Right lobe of liver (tissue), 6 donors: Measurements from ENCODE around the gene DPYD. TPM values are rescaled to one million over a fixed set of nuclear protein-coding genes. Genes with fewer than 3 reads are reported as not detected.

Experiments used
- ATAC-seq, 4 donors: fragments of 200-7000 bp; cut with Tn5 transposase; one replicate each; pipeline ENCODE4 v1.9.1; 2020; ENCODE audit warnings: mild to moderate bottlenecking in 4 of 4, moderate library complexity in 4 of 4
- DNase-seq, 3 donors: peaks; one replicate each; pipeline ENCODE4 v3.0.0-alpha.2; 2020
- H3K27ac ChIP-seq, 3 donors: fragments of 200-600 bp; one replicate each; pipeline ENCODE4 v1.8.0; 2022
- H3K27me3 ChIP-seq, 2 donors: fragments of 200-600 bp; one replicate each; pipeline ENCODE4 v1.8.0; 2022
- H3K36me3 ChIP-seq, 4 donors: fragments of 200-600 bp; sonication (generic) in 1 of 4; one replicate each; pipeline versions ENCODE4 v1.5.1 to v1.8.0; 2017 to 2022; ENCODE audit warnings: control low read depth in 1 of 4
- H3K4me1 ChIP-seq, 4 donors: fragments of 200-600 bp; sonication (generic) in 1 of 4; one replicate each; pipeline versions ENCODE4 v1.5.1 to v1.8.0; 2017 to 2022; ENCODE audit warnings: control low read depth in 1 of 4
- H3K4me3 ChIP-seq, 3 donors: fragments of 200-600 bp; one replicate each; pipeline ENCODE4 v1.8.0; 2022
- H3K9me3 ChIP-seq, 4 donors: fragments of 200-600 bp; sonication (generic) in 1 of 4; one replicate each; pipeline versions ENCODE4 v1.5.1 to v1.8.0; 2017 to 2022; ENCODE audit warnings: control low read depth in 1 of 4
- POLR2A ChIP-seq: fragments of 450-650 bp; IDR thresholded peaks from one replicate; pipeline ENCODE4 v1.6.1; 2017; ENCODE audit warnings: antibody characterized with exemption, mild to moderate bottlenecking
- WGBS: methylation state at CpG from one replicate; pipeline ENCODE4 v1.1.6; 2018; ENCODE audit warnings: low coverage, low lambda C conversion rate; ENCODE audit not compliant: insufficient coverage; ENCODE audit errors: missing lambda C conversion rate; 5-methylcytosine and 5-hydroxymethylcytosine counted together
- intact Hi-C, 2 donors: fragments of 100-400 bp; cut with DNase I; formaldehyde crosslinking; loops; one replicate each; pipeline versions ENCODE4 v1.11.2 to v1.14.1; 2022
- total RNA-seq, 6 experiments: library from RNA; depleted of rRNA in 2 of 6; stranded (reverse); fragments of >200 nt in 2 of 6; fragmentation: NEBNext Ultra II Directional in 3 of 6; extraction: Animal tissue kit (Norgen Biotek cat#: 25700) in 3 of 6; gene quantifications; one replicate each; pipeline versions ENCODE4 v1.1.0 to v1.2.4, GENCODE V29; 2016 to 2023
- TF ChIP-seq, protein P1 (sequence below), 4 donors: fragments of 200-600 bp in 3 of 4; fragments of 450-650 bp in 1 of 4; IDR thresholded peaks; one replicate each; pipeline versions ENCODE4 v1.5.1 to v1.8.0; 2016 to 2022; ENCODE audit warnings: antibody characterized with exemption in 4 of 4, mild to moderate bottlenecking in 2 of 4
- donor health status: DM: no; HTN: yes; CAD: no.
- donor health status: DM: no; HTN: no; CAD: no.
- donor health status: DM: no; HTN: no; CAD: no.
- donor health status: DM: no; HTN: yes; CAD: no.
- donor health status: DM: no; HTN: yes; CAD: no.

The DPYD gene
- total RNA-seq, 6 experiments from 2014 or later: 25.2 to 74.4 (median 40.0) TPM

DNA sequence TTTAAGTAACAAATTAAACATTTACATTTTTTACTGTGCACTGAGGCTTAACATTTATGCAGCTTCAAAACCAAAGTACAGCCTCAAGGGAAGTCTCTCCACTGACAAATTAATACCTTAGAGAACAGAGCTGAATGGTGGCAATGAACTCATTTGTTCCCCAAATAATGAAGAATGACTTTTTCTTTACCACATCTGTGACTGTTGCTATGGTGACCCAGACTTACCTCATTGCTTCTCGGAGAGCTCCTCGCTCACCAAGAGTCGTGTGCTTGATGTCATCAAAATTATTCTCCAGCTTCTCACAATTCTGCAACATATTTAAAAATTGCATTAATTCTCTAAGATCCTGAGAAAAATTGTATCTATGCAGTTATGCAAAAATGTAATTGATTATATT lies 92.9 kb downstream of the DPYD start:
- no peak overlapping the region for H3K4me3 ChIP-seq
- H3K4me1 ChIP-seq: no peaks in the 10 kb centered on the region
- no peaks in the 10 kb centered on the region for H3K9me3 ChIP-seq
- TF ChIP-seq POLR2A: no peak
- TF ChIP-seq, protein P1, sequence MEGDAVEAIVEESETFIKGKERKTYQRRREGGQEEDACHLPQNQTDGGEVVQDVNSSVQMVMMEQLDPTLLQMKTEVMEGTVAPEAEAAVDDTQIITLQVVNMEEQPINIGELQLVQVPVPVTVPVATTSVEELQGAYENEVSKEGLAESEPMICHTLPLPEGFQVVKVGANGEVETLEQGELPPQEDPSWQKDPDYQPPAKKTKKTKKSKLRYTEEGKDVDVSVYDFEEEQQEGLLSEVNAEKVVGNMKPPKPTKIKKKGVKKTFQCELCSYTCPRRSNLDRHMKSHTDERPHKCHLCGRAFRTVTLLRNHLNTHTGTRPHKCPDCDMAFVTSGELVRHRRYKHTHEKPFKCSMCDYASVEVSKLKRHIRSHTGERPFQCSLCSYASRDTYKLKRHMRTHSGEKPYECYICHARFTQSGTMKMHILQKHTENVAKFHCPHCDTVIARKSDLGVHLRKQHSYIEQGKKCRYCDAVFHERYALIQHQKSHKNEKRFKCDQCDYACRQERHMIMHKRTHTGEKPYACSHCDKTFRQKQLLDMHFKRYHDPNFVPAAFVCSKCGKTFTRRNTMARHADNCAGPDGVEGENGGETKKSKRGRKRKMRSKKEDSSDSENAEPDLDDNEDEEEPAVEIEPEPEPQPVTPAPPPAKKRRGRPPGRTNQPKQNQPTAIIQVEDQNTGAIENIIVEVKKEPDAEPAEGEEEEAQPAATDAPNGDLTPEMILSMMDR (IDR thresholded peaks at IDR 0.05): no peak
- 96% methylated on average over 3 of the region's 3 CpGs for WGBS
- intact Hi-C loops: no loop called here
- no peak for DNase-seq
- no peaks in the 10 kb centered on the region for H3K36me3 ChIP-seq
- ATAC-seq: no peak
- no peak overlapping the region for H3K27ac ChIP-seq
- no peaks in the 10 kb centered on the region for H3K27me3 ChIP-seq

DNA sequence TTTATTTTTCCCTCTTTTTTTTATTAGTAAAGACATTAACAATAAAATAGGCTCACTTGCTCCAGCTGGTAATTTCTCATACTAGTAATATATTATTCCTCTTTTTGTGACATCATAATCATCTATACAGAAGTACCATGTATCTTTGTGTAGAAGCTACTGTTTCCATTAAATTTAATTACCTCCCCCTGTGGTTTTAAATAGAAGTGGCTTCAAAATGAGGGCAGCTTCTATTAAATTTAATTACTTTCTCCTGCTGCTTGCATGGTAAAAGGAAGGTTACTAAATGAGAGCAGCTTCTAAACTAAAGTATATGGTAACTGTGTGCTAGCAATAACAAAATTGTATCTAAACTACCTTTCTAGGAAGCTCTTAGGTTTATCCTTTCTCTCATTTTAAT lies 94.0 kb downstream of the DPYD start:
- no peak for DNase-seq
- intact Hi-C loops: no loop called here

DNA sequence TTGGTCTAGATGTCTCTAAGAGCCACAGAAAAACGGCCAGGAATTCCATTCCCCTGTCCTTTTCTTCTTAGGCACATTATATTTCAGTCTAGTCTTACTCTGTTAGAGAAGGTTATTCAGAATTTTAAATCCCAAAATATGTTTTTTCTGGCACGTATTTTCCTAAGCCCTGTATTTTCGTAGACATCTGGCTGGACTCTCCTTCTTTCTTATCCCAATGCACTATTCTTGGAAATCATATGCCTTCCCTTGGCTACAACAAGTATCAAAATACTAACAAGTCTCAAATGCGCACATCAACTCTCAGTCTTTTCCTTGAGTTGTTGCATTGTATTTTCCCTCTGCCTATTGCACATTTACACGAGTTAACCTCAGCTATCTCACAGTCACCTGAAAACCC lies 96.2 kb downstream of the DPYD start:
- 79% methylated on average over 5 of the region's 5 CpGs for WGBS
- H3K36me3 ChIP-seq: no peaks in the 10 kb centered on the region
- intact Hi-C loops: no loop called here
- no peak for ATAC-seq
- no peak overlapping the region for H3K27ac ChIP-seq
- DNase-seq: no peak
- no peak overlapping the region for H3K4me3 ChIP-seq
- no peaks in the 10 kb centered on the region for H3K27me3 ChIP-seq
- TF ChIP-seq, protein P1 (IDR thresholded peaks at IDR 0.05): no peak
- no peak for TF ChIP-seq POLR2A
- no peaks in the 10 kb centered on the region for H3K9me3 ChIP-seq
- H3K4me1 ChIP-seq: no peaks in the 10 kb centered on the region

More for the DNA sequence above, 94.0 kb downstream of the DPYD start:
- H3K27me3 ChIP-seq: no peaks in the 10 kb centered on the region
- no peaks in the 10 kb centered on the region for H3K9me3 ChIP-seq
- H3K4me3 ChIP-seq: no peak overlapping the region
- H3K4me1 ChIP-seq: no peaks in the 10 kb centered on the region
- TF ChIP-seq POLR2A: no peak
- TF ChIP-seq, protein P1 (IDR thresholded peaks at IDR 0.05): no peak
- H3K36me3 ChIP-seq: no peaks in the 10 kb centered on the region
- ATAC-seq: no peak
- no peak overlapping the region for H3K27ac ChIP-seq

DNA sequence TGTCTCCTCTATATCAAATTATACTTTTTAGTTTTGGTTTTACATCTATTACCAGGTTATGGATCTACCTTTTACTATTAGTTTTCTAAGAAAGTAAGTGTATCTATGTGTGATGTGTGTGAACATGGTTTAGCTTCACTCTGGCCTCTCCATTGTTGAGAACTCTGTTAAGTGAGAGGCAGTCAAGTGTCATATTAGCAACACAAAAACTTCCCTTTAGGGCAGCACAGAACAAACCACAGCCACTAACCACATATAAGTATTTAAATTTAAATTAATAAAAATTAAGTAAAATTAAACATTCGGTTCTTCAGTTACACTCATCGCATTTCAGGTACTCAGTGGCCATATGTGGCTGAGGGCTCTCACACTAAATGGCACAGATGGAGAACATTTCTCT lies 96.6 kb downstream of the DPYD start:
- Histone ChIP-seq H3K36me3 (no peaks in the 10 kb centered on the region), H3K4me3 (no peak overlapping the region), H3K27me3 (no peaks in the 10 kb centered on the region), H3K9me3 (no peaks in the 10 kb centered on the region), H3K4me1 (no peaks in the 10 kb centered on the region), H3K27ac (no peak overlapping the region)
- intact Hi-C loops: no loop called here
- no peak for DNase-seq
- TF ChIP-seq POLR2A: no peak
- TF ChIP-seq, protein P1 (IDR thresholded peaks at IDR 0.05): no peak
- ATAC-seq: no peak
- WGBS: 95% methylated on average over 2 of the region's 2 CpGs
